GM20000 (cell line): Measurements from ENCODE around the gene ZBTB26.

ENCODE experiments used
- DNase-seq: peaks from one replicate; pipeline ENCODE4 v3.0.0; 2012; ENCODE audit warnings: low spot score
- CTCF ChIP-seq: IDR thresholded peaks from 2 replicates; pipeline ENCODE4 v1.5.1; 2012; ENCODE audit warnings: mild to moderate bottlenecking, control low read depth; ENCODE audit errors: extremely low read depth, missing control alignments

Gene ZBTB26

GRCh38 chr9:122866079-122866478 is 65.2 kb downstream of the ZBTB26 start:
- no peak for TF ChIP-seq CTCF
- DNase-seq = no peak
